IMR-90 (cell line): ENCODE data around the gene CCDC17. TPM values are rescaled to one million over a fixed set of nuclear protein-coding genes. Genes with fewer than 3 reads are reported as not detected.

Source experiments
- ATAC-seq: fragments of 200-7000 bp; cut with Tn5 transposase; 2 replicates; pipeline ENCODE4 v1.9.1; 2020; ENCODE audit warnings: low read depth, mild to moderate bottlenecking, moderate library complexity
- BruUV-seq: library from RNA; stranded (reverse); fragments of 400-500 nt; replicated peaks from 2 replicates; lab custom pipeline; 2021; lab: Mats Ljungman, UMichigan
- CTCF ChIA-PET: fragments of 300-600 bp; formaldehyde crosslinking; extraction: SDS; loops from one replicate; lab custom pipeline; 2021; ENCODE audit warnings: antibody characterized with exemption; lab: Yijun Ruan, JAX
- POLR2A ChIA-PET: fragments of 300-600 bp; sonication (Branson Sonifier 250); formaldehyde crosslinking; loops from one replicate; lab custom pipeline; 2022; ENCODE audit warnings: antibody characterized with exemption; ENCODE audit not compliant: unreplicated experiment; lab: Charles Lee
- DNase-seq: peaks from one replicate; pipeline ENCODE4 v3.0.0; 2013
- H2AFZ ChIP-seq: replicated peaks from 2 replicates; pipeline ENCODE3; 2013; ENCODE audit warnings: low read length, mild to moderate bottlenecking; ENCODE audit not compliant: poor library complexity
- H2AK5ac ChIP-seq: 2 replicates; pipeline ENCODE4 v1.6.1; 2013; ENCODE audit warnings: low read depth, low read length, inconsistent platforms
- H2AK9ac ChIP-seq: replicated peaks from 2 replicates; pipeline ENCODE3; 2013; ENCODE audit warnings: mild to moderate bottlenecking, low read depth, low read length, moderate library complexity; ENCODE audit not compliant: poor library complexity
- H2BK120ac ChIP-seq: 2 replicates; pipeline ENCODE4 v1.6.1; 2013; ENCODE audit warnings: low read depth, low read length, inconsistent platforms
- H2BK15ac ChIP-seq: 3 replicates; pipeline ENCODE4 v1.6.1; 2013; ENCODE audit warnings: low read depth, low read length, inconsistent platforms
- H2BK20ac ChIP-seq: 2 replicates; pipeline ENCODE4 v1.6.1; 2013; ENCODE audit warnings: low read depth, mild to moderate bottlenecking, inconsistent platforms, low read length, moderate library complexity
- H2BK5ac ChIP-seq: 2 replicates; pipeline ENCODE4 v1.6.1; 2013; ENCODE audit warnings: mild to moderate bottlenecking, low read depth, low read length, inconsistent platforms; ENCODE audit not compliant: poor library complexity, severe bottlenecking
- H3K14ac ChIP-seq: replicated peaks from 2 replicates; pipeline ENCODE4 v1.6.1; 2013; ENCODE audit warnings: low read depth, low read length, inconsistent platforms
- H3K18ac ChIP-seq: 2 replicates; pipeline ENCODE4 v1.6.1; 2013; ENCODE audit warnings: low read depth, low read length, control low read depth
- H3K23ac ChIP-seq: 2 replicates; pipeline ENCODE4 v1.6.1; 2013; ENCODE audit warnings: low read depth, low read length, inconsistent platforms
- H3K27ac ChIP-seq: 2 replicates; pipeline ENCODE4 v1.5.1; 2013; ENCODE audit warnings: mild to moderate bottlenecking, control low read depth, low read length; ENCODE audit not compliant: insufficient read depth
- H3K27me3 ChIP-seq: 2 replicates; pipeline ENCODE4 v1.6.1; 2013; ENCODE audit warnings: low read length; ENCODE audit not compliant: control insufficient read depth, insufficient read depth
- H3K36me3 ChIP-seq: 2 replicates; pipeline ENCODE4 v1.6.1; 2013; ENCODE audit warnings: low read length, mixed read lengths; ENCODE audit not compliant: control insufficient read depth, insufficient read depth
- H3K4ac ChIP-seq: 2 replicates; pipeline ENCODE4 v1.6.1; 2013; ENCODE audit warnings: low read depth, low read length, inconsistent platforms
- H3K4me1 ChIP-seq: 2 replicates; pipeline ENCODE4 v1.6.1; 2013; ENCODE audit warnings: low read length, mixed read lengths; ENCODE audit not compliant: control insufficient read depth, insufficient read depth
- H3K4me2 ChIP-seq: 2 replicates; pipeline ENCODE4 v1.6.1; 2013; ENCODE audit warnings: low read depth, mild to moderate bottlenecking, control low read depth, low read length, moderate library complexity
- H3K4me3 ChIP-seq: 2 replicates; pipeline ENCODE4 v1.5.1; 2013; ENCODE audit warnings: low read depth, mild to moderate bottlenecking, control low read depth, low read length, moderate library complexity; ENCODE audit not compliant: insufficient read depth
- H3K56ac ChIP-seq: 2 replicates; pipeline ENCODE4 v1.6.1; 2013; ENCODE audit warnings: low read length, inconsistent platforms; ENCODE audit not compliant: insufficient read depth; ENCODE audit errors: extremely low read depth
- H3K79me1 ChIP-seq, 2 experiments: 2 replicates each; pipeline ENCODE4 v1.6.1; 2013; ENCODE audit warnings: low read length in 2 of 2, inconsistent platforms in 1 of 2, low read depth in 1 of 2
- H3K9ac ChIP-seq: 2 replicates; pipeline ENCODE4 v1.6.1; 2013; ENCODE audit warnings: low read depth, low read length, control low read depth
- H3K9me1 ChIP-seq: 2 replicates; pipeline ENCODE4 v1.6.1; 2013; ENCODE audit warnings: low read length, inconsistent platforms; ENCODE audit not compliant: insufficient read depth
- H3K9me3 ChIP-seq: 2 replicates; pipeline ENCODE4 v1.6.1; 2013; ENCODE audit warnings: low read length; ENCODE audit not compliant: control insufficient read depth, insufficient read depth
- H4K20me1 ChIP-seq: 2 replicates; pipeline ENCODE4 v1.6.1; 2013; ENCODE audit warnings: low read length, inconsistent platforms; ENCODE audit not compliant: insufficient read depth
- H4K5ac ChIP-seq: 2 replicates; pipeline ENCODE4 v1.6.1; 2013; ENCODE audit warnings: mild to moderate bottlenecking, low read depth, low read length, control low read depth
- H4K8ac ChIP-seq, 2 experiments: 2 replicates each; pipeline ENCODE4 v1.6.1; 2013; ENCODE audit warnings: low read depth in 2 of 2, low read length in 2 of 2, control low read depth in 1 of 2, inconsistent platforms in 1 of 2
- H4K91ac ChIP-seq: 2 replicates; pipeline ENCODE4 v1.6.1; 2013; ENCODE audit warnings: low read depth, low read length, inconsistent platforms; ENCODE audit not compliant: insufficient read depth
- MXI1 ChIP-seq: IDR thresholded peaks from 2 replicates; pipeline ENCODE4 v1.6.1; 2012; ENCODE audit warnings: low read depth, mild to moderate bottlenecking, low read length, moderate library complexity, borderline replicate concordance
- WGBS, 2 experiments: methylation state at CpG; one replicate each; pipeline versions ENCODE4 v1.1.5 to v1.1.7; 2013; ENCODE audit warnings: missing lambda C conversion rate in 2 of 2; ENCODE audit not compliant: insufficient read length in 1 of 2; ENCODE audit errors: extremely low coverage in 2 of 2; 5-methylcytosine and 5-hydroxymethylcytosine counted together
- dilution Hi-C: fragments of 300-500 bp; cut with HindIII; formaldehyde crosslinking; loops from one replicate; pipeline ENCODE4 v1.14.3; 2018; ENCODE audit warnings: low sequenced_read_pairs; ENCODE audit not compliant: unreplicated experiment
- in situ Hi-C: fragments of 300-500 bp; cut with MboI; formaldehyde crosslinking; loops from 3 replicates; pipeline ENCODE4 v1.14.3; 2019; ENCODE audit warnings: low sequenced_read_pairs, inconsistent platforms, mixed read lengths
- intact Hi-C: fragments of 100-400 bp; cut with micrococcal nuclease; formaldehyde crosslinking; loops from 2 replicates; pipeline ENCODE4 v1.10.0; 2022
- polyA plus RNA-seq, 3 experiments: library from polyadenylated mRNA; depleted of rRNA; stranded (reverse); fragments of >200 nt; gene quantifications; 2 replicates each; pipeline ENCODE4 v1.2.3, GENCODE V29; 2012; ENCODE audit warnings: low replicate concordance in 1 of 3
- total RNA-seq: library from RNA; depleted of rRNA; stranded (reverse); fragments of >200 nt; gene quantifications from 2 replicates; pipeline ENCODE4 v1.2.3, GENCODE V29; 2012

The CCDC17 gene
- total and polyA plus RNA-seq, 2 of the 4 experiments (the other 2 are of a cell fraction) = 0.18 to 0.26 TPM

- Histone ChIP-seq H4K20me1 (0 out of 2 replicates have a peak, but pooled peaks cover 5% of the 10 kb centered on the region), H4K8ac (no peak overlapping the region; a peak in 1 of 4 replicates), H3K4me1 (no peaks in the 10 kb centered on the region), H3K36me3 (peaks cover 29% of the 10 kb centered on the region), H3K4me3 (no peak overlapping the region), H3K56ac (no peak overlapping the region), H3K9ac (no peak overlapping the region), H3K4me2 (no peak overlapping the region), H2BK20ac (no peak overlapping the region), H2BK5ac (no peak overlapping the region), H3K9me1 (peaks cover 14% of the 10 kb centered on the region), H3K27me3 (no peaks in the 10 kb centered on the region), H4K5ac (no peak overlapping the region), H3K79me1 (peaks cover 30 to 53% of the 10 kb centered on the region in 2 experiments), H3K18ac (no peak overlapping the region), H3K27ac (no peak overlapping the region), H3K4ac (no peak overlapping the region), H3K14ac (no peak overlapping the region), H2AFZ (no peak overlapping the region), H2BK15ac (no peak overlapping the region), H2AK9ac (no peak overlapping the region), H2AK5ac (no peak overlapping the region), H3K23ac (no peak overlapping the region), H3K9me3 (no peaks in the 10 kb centered on the region), H2BK120ac (no peak overlapping the region), H4K91ac (no peak overlapping the region)
- in situ Hi-C loops (no loop called here), dilution Hi-C loops (no loop called here), intact Hi-C loops (no loop called here)
- ATAC-seq = no peak
- CTCF ChIA-PET = no interaction called here
- TF ChIP-seq MXI1 = no peak
- 100% methylated on average over 2 of the region's 9 CpGs; no CpG with 5 or more reads in 1 of the 2 experiments for WGBS, 2 experiments
- DNase-seq = no peak
- BruUV-seq = no TSS peak
- POLR2A ChIA-PET = no interaction called here
Measured at GRCh38 chr1:45647248-45648021, 23.6 kb upstream of the CCDC17 start.
